ENCODE data around the gene CWF19L1.

- TF ChIP-seq CTCF (IDR thresholded peaks at IDR 0.05 in 4 of 5, conservative IDR thresholded peaks at IDR 0.05 in 1 of 5): no peak
- no peak for TF ChIP-seq POLR2A (IDR thresholded peaks at IDR 0.05)
Measured at GRCh38 chr10:100216006-100216405, 51.4 kb downstream of the CWF19L1 start.

All from gastrocnemius medialis (tissue), 4 donors.